SU-DHL-6 (cell line): ENCODE results near the gene PDCL3.

Experiments used
- CTCF ChIP-seq: fragments of 200-600 bp; sonication (generic); IDR thresholded peaks from one replicate; pipeline ENCODE4 v1.5.1; 2017; ENCODE audit warnings: antibody characterized with exemption, mild to moderate bottlenecking, low read length, moderate library complexity; ENCODE audit not compliant: insufficient read depth, poor library complexity, severe bottlenecking
- EZH2phosphoT487 ChIP-seq: fragments of 200-600 bp; sonication (generic), shearing (Covaris generic); conservative IDR thresholded peaks from 2 replicates; pipeline ENCODE4 v1.6.1; 2018; ENCODE audit warnings: mild to moderate bottlenecking, antibody characterized with exemption, low read length, moderate library complexity, mixed read lengths

- TF ChIP-seq CTCF: no peak
- TF ChIP-seq EZH2phosphoT487: no peak
These were observed 52.7 kb downstream of the PDCL3 start for GRCh38 chr2:100615471-100615870.
